PC-3 (cell line): ENCODE data around the gene IRAK1. TPM values are rescaled to one million over a fixed set of nuclear protein-coding genes. Genes with fewer than 3 reads are reported as not detected.

Source experiments
- ATAC-seq: fragments of 200-7000 bp; cut with Tn5 transposase; 2 replicates; pipeline ENCODE4 v1.9.1; 2020; ENCODE audit warnings: mild to moderate bottlenecking, moderate library complexity
- BruUV-seq: library from RNA; stranded (reverse); fragments of 400-500 nt; replicated peaks from 2 replicates; lab custom pipeline; 2021; lab: Mats Ljungman, UMichigan
- CTCF ChIA-PET: fragments of 300-600 bp; sonication (Branson Sonifier 250); formaldehyde crosslinking; loops from one replicate; lab custom pipeline; 2022; ENCODE audit warnings: antibody characterized with exemption; lab: Charles Lee
- POLR2A ChIA-PET: fragments of 300-600 bp; sonication (Branson Sonifier 250); formaldehyde crosslinking; loops from one replicate; lab custom pipeline; 2022; ENCODE audit warnings: antibody characterized with exemption; ENCODE audit not compliant: unreplicated experiment; lab: Charles Lee
- DNase-seq: peaks from one replicate; pipeline ENCODE4 v3.0.0-alpha.2; 2015
- H2AFZ ChIP-seq: fragments of 300-600 bp; sonication (generic); 2 replicates; pipeline ENCODE4 v1.6.0; 2016; ENCODE audit warnings: antibody characterized with exemption, low read length
- H3F3A ChIP-seq: fragments of 300-600 bp; sonication (generic); one replicate; pipeline ENCODE4 v1.6.0; 2017; ENCODE audit warnings: antibody characterized with exemption, low read length, control low read depth, mild to moderate bottlenecking; ENCODE audit not compliant: unreplicated experiment
- H3K27ac ChIP-seq: fragments of 300-600 bp; sonication (generic); 2 replicates; pipeline ENCODE4 v1.5.1; 2016; ENCODE audit warnings: mild to moderate bottlenecking, low read length
- H3K27me3 ChIP-seq: fragments of 300-600 bp; sonication (generic); 2 replicates; pipeline ENCODE4 v1.6.1; 2016; ENCODE audit warnings: low read length, mixed read lengths
- H3K36me3 ChIP-seq: fragments of 300-600 bp; sonication (generic); 2 replicates; pipeline ENCODE4 v1.6.1; 2016; ENCODE audit warnings: low read depth, mixed run types, low read length, mixed read lengths
- H3K4me1 ChIP-seq: fragments of 300-600 bp; sonication (generic); 2 replicates; pipeline ENCODE4 v1.5.1; 2016; ENCODE audit warnings: low read length; ENCODE audit not compliant: insufficient read depth
- H3K4me2 ChIP-seq: fragments of 300-600 bp; sonication (generic); 2 replicates; pipeline ENCODE4 v1.6.0; 2016; ENCODE audit warnings: low read length
- H3K4me3 ChIP-seq: fragments of 300-600 bp; sonication (generic); 2 replicates; pipeline ENCODE4 v1.5.1; 2016; ENCODE audit warnings: mild to moderate bottlenecking, low read length, mixed read lengths
- H3K79me2 ChIP-seq: fragments of 300-600 bp; sonication (generic); 2 replicates; pipeline ENCODE4 v1.6.1; 2017; ENCODE audit warnings: low read length, mixed read lengths
- H3K9ac ChIP-seq: fragments of 300-600 bp; sonication (generic); 2 replicates; pipeline ENCODE4 v1.6.0; 2016; ENCODE audit warnings: mild to moderate bottlenecking, low read length
- H3K9me2 ChIP-seq: fragments of 300-600 bp; sonication (generic); replicated peaks from 2 replicates; pipeline ENCODE4 v1.6.1; 2016; ENCODE audit warnings: mixed run types, low read length, mixed read lengths
- H3K9me3 ChIP-seq: fragments of 300-600 bp; sonication (generic); 2 replicates; pipeline ENCODE4 v1.6.1; 2016; ENCODE audit warnings: low read length, mixed read lengths
- H4K20me1 ChIP-seq: fragments of 300-600 bp; sonication (generic); 2 replicates; pipeline ENCODE4 v1.6.1; 2016; ENCODE audit warnings: low read length, mixed read lengths
- EZH2 ChIP-seq: fragments of 300-600 bp; sonication (generic); IDR thresholded peaks from one replicate; pipeline ENCODE4 v1.6.1; 2017; ENCODE audit warnings: antibody characterized with exemption, mild to moderate bottlenecking, low read length; ENCODE audit not compliant: unreplicated experiment
- EZH2phosphoT487 ChIP-seq: fragments of 300-600 bp; sonication (generic); IDR thresholded peaks from 2 replicates; pipeline ENCODE4 v1.6.1; 2018; ENCODE audit warnings: mild to moderate bottlenecking, antibody characterized with exemption, low read length, borderline replicate concordance
- intact Hi-C: fragments of 100-400 bp; cut with micrococcal nuclease; formaldehyde crosslinking; loops from 2 replicates; pipeline ENCODE4 v1.9.0; 2023
- microRNA-seq: library from miRNA; unstranded; fragments of <30 nt; microRNA quantifications from one replicate; pipeline ENCODE4 v1.1.0, GENCODE V29; 2020; ENCODE audit not compliant: unreplicated experiment
- total RNA-seq: library from RNA; depleted of rRNA; stranded (reverse); fragments of >200 nt; gene quantifications from 2 replicates; pipeline ENCODE4 v1.2.3, GENCODE V29; 2014; rRNA removed
- TF ChIP-seq, protein P1 (sequence below): fragments of 300-600 bp; sonication (generic); conservative IDR thresholded peaks from 2 replicates; pipeline ENCODE4 v1.5.1; 2017; ENCODE audit warnings: antibody characterized with exemption, low read depth, mild to moderate bottlenecking, low read length

Gene IRAK1
- total RNA-seq, 1 experiment from 2014 or later = 366 TPM

DNA sequence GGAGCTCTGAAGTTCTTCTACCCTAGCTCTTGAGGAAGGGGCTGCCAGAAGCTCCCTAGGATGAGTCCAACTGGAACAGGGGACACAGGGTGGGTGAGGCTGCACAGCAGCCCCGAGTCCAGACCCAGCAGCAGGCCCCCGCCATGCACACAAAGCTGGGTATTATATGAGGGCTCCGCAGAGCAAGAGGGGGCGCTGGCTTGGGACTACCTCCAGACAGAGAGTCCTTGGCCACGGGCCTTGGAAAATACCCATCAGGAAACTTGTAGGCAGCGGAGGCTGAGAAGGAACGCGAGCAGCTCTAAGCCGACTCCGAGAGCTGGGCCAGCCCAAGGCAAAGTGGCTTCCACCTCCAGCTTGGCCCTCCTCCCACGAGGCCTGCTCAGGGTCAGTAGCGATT, 56.2 kb downstream of the IRAK1 start:
- Histone ChIP-seq H3K9me2 (no peaks in the 10 kb centered on the region), H3K27me3 (no peaks in the 10 kb centered on the region), H2AFZ (no peak overlapping the region), H3K4me2 (no peak overlapping the region), H3K36me3 (peaks cover 31% of the 10 kb centered on the region), H3K9ac (no peak overlapping the region), H3K27ac (no peak overlapping the region), H3K4me3 (no peak overlapping the region), H3K79me2 (peaks cover 57% of the 10 kb centered on the region), H3K9me3 (no peaks in the 10 kb centered on the region), H4K20me1 (peaks cover 25% of the 10 kb centered on the region), H3K4me1 (peaks cover 12% of the 10 kb centered on the region), H3F3A (no peaks in the 10 kb centered on the region)
- intact Hi-C loops = no loop called here
- ChIA-PET CTCF (no interaction called here), POLR2A (no interaction called here)
- TF ChIP-seq EZH2phosphoT487 (no peak), EZH2 (no peak)
- TF ChIP-seq, protein P1, sequence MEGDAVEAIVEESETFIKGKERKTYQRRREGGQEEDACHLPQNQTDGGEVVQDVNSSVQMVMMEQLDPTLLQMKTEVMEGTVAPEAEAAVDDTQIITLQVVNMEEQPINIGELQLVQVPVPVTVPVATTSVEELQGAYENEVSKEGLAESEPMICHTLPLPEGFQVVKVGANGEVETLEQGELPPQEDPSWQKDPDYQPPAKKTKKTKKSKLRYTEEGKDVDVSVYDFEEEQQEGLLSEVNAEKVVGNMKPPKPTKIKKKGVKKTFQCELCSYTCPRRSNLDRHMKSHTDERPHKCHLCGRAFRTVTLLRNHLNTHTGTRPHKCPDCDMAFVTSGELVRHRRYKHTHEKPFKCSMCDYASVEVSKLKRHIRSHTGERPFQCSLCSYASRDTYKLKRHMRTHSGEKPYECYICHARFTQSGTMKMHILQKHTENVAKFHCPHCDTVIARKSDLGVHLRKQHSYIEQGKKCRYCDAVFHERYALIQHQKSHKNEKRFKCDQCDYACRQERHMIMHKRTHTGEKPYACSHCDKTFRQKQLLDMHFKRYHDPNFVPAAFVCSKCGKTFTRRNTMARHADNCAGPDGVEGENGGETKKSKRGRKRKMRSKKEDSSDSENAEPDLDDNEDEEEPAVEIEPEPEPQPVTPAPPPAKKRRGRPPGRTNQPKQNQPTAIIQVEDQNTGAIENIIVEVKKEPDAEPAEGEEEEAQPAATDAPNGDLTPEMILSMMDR = no peak
- no TSS peak for BruUV-seq
- no peak for DNase-seq
- no peak for ATAC-seq

GRCh38 chrX:153961292-153961691, 58.4 kb downstream of the IRAK1 start:
- POLR2A ChIA-PET = no interaction called here
- BruUV-seq = no TSS peak
- no peak for DNase-seq

GRCh38 chrX:153960786-153961185, 58.9 kb downstream of the IRAK1 start:
- no peaks in the 10 kb centered on the region for H3F3A ChIP-seq
- no peak overlapping the region for H3K9ac ChIP-seq
- H3K4me1 ChIP-seq = no peaks in the 10 kb centered on the region
- H2AFZ ChIP-seq = no peak overlapping the region
- DNase-seq (no peak), ATAC-seq (no peak)
- no peak overlapping the region for H3K4me3 ChIP-seq
- BruUV-seq = no TSS peak
- H3K4me2 ChIP-seq = no peak overlapping the region
- peaks cover 4% of the 10 kb centered on the region; the same call in 1 of the 2 replicates for H4K20me1 ChIP-seq
- intact Hi-C loops = no loop called here
- H3K9me3 ChIP-seq = no peaks in the 10 kb centered on the region
- POLR2A ChIA-PET = no interaction called here
- no peaks in the 10 kb centered on the region for H3K9me2 ChIP-seq
- peaks cover 38% of the 10 kb centered on the region for H3K36me3 ChIP-seq
- H3K79me2 ChIP-seq = peaks cover 30% of the 10 kb centered on the region
- TF ChIP-seq, protein P1 = no peak
- TF ChIP-seq EZH2 (no peak), EZH2phosphoT487 (no peak)
- H3K27me3 ChIP-seq = no peaks in the 10 kb centered on the region
- no peak overlapping the region for H3K27ac ChIP-seq
- CTCF ChIA-PET = no interaction called here

More at GRCh38 chrX:153961292-153961691, 58.4 kb downstream of the IRAK1 start:
- TF ChIP-seq, protein P1 = no peak
- no peak for TF ChIP-seq EZH2phosphoT487
- TF ChIP-seq EZH2 = no peak
- CTCF ChIA-PET = no interaction called here
- Histone ChIP-seq H3K9ac (no peak overlapping the region), H4K20me1 (peaks cover 4% of the 10 kb centered on the region; the same call in 1 of the 2 replicates), H3K9me2 (no peaks in the 10 kb centered on the region), H3K4me3 (no peak overlapping the region), H3K4me2 (no peak overlapping the region), H3F3A (no peaks in the 10 kb centered on the region), H3K4me1 (no peaks in the 10 kb centered on the region), H3K27me3 (no peaks in the 10 kb centered on the region), H3K36me3 (peaks cover 38% of the 10 kb centered on the region), H3K27ac (no peak overlapping the region), H3K79me2 (peaks cover 35% of the 10 kb centered on the region), H3K9me3 (no peaks in the 10 kb centered on the region), H2AFZ (no peak overlapping the region)
- intact Hi-C loops = no loop called here
- no peak for ATAC-seq

Small RNA genes lying within 50 kb of the gene (microRNA-seq; reads per million reads assigned to microRNA genes)
- gene MIR3202-1 (not detected), gene MIR3202-2 (not detected), gene MIR718 (not detected)

Other genes starting within 250 kb of the IRAK1 start
- gene SRPK3, start 238.9 kb downstream of the IRAK1 start, total RNA-seq = 0.40 and 1.5 TPM in 2 replicates
- gene IDH3G, start 225.5 kb downstream of the IRAK1 start, total RNA-seq = 88.6 and 104 TPM in 2 replicates
- 232 and 298 TPM in 2 replicates for gene SSR4, start 225.2 kb downstream of the IRAK1 start, total RNA-seq
- 0.26 and 0.63 TPM in 2 replicates for gene PDZD4, start 189.4 kb downstream of the IRAK1 start, total RNA-seq
- 5.2 and 11.2 TPM in 2 replicates for gene L1CAM, start 133.7 kb downstream of the IRAK1 start, total RNA-seq
- not detected in 2 replicates for gene AVPR2, start 115.2 kb downstream of the IRAK1 start, total RNA-seq
- 4.0 and 4.6 TPM in 2 replicates for gene ARHGAP4, start 93.6 kb downstream of the IRAK1 start, total RNA-seq
- gene NAA10, start 84.9 kb downstream of the IRAK1 start, total RNA-seq = 169 and 172 TPM in 2 replicates
- 3.7 TPM in 1 of 2 replicates, not detected in the other for gene RENBP, start 75.3 kb downstream of the IRAK1 start, total RNA-seq
- 66.9 and 94.0 TPM in 2 replicates for gene HCFC1, start 48.1 kb downstream of the IRAK1 start, total RNA-seq
- 10.6 and 12.4 TPM in 2 replicates for gene TMEM187, start 47.1 kb downstream of the IRAK1 start, total RNA-seq
- gene MECP2, start 77.8 kb upstream of the IRAK1 start, total RNA-seq = 40.8 and 47.3 TPM in 2 replicates
- gene OPN1LW, start 124.3 kb upstream of the IRAK1 start, total RNA-seq = not detected in 2 replicates
- gene OPN1MW, start 162.7 kb upstream of the IRAK1 start, total RNA-seq = not detected in 2 replicates
- gene OPN1MW2, start 199.9 kb upstream of the IRAK1 start, total RNA-seq = not detected in 2 replicates
- gene OPN1MW3, start 237.7 kb upstream of the IRAK1 start, total RNA-seq = not detected in 2 replicates